Measurements from ENCODE around the gene RASA3.

RASA3 gene

GRCh38 chr13:114140131-114140905, 7.9 kb upstream of the RASA3 start:
- H4K20me1 ChIP-seq (ENCODE audit: insufficient read depth, low read length) = peaks cover 5% of the 10 kb centered on the region; the same call in 1 of the 2 replicates
- no peaks in the 10 kb centered on the region for H3K36me3 ChIP-seq (ENCODE audit: insufficient read depth, low read length)
- TF ChIP-seq EZH2 (IDR thresholded peaks at IDR 0.05; ENCODE audit: borderline replicate concordance, low read depth, low read length, severe bottlenecking) (no peak), CTCF (IDR thresholded peaks at IDR 0.05; ENCODE audit: borderline replicate concordance, extremely low read depth, low read length, poor library complexity, severe bottlenecking) (no peak)
- H3K27ac ChIP-seq (ENCODE audit: low read length) = peak overlapping the region; percentile 52
- no peaks in the 10 kb centered on the region for H3K79me2 ChIP-seq (ENCODE audit: insufficient read depth, low read length)
- no peaks in the 10 kb centered on the region for H3K9me3 ChIP-seq (ENCODE audit: insufficient read depth, low read length, severe bottlenecking)
- H3K9ac ChIP-seq (ENCODE audit: low read depth, low read length) = peak overlapping the region; percentile 3; the same call in 1 of the 2 replicates
- H3K4me3 ChIP-seq (ENCODE audit: low read depth in 1 of 2, low read length in 2 of 2) = peak overlapping the region in 1 of 2 experiments; percentile 16; a peak in 1 of 4 replicates
- no peak for ATAC-seq (ENCODE audit: insufficient read depth, low read depth)
- peaks cover 56% of the 10 kb centered on the region for H3K4me1 ChIP-seq (ENCODE audit: insufficient read depth, low read length)
- peak overlapping the region; percentile 59 for H3K4me2 ChIP-seq (ENCODE audit: insufficient read depth, low read length)
- no peak overlapping the region for H2AFZ ChIP-seq (ENCODE audit: low read depth, low read length)
- H3K27me3 ChIP-seq (ENCODE audit: insufficient read depth, low read length, poor library complexity) = no peaks in the 10 kb centered on the region
- DNase-seq = peak; percentile 38

GRCh38 chr13:114136576-114136975, 4.2 kb upstream of the RASA3 start:
- TF ChIP-seq EZH2 (IDR thresholded peaks at IDR 0.05; ENCODE audit: borderline replicate concordance, low read depth, low read length, severe bottlenecking) (no peak), CTCF (IDR thresholded peaks at IDR 0.05; ENCODE audit: borderline replicate concordance, extremely low read depth, low read length, poor library complexity, severe bottlenecking) (no peak)
- Histone ChIP-seq H3K79me2 (ENCODE audit: insufficient read depth, low read length) (peaks cover 5% of the 10 kb centered on the region), H4K20me1 (ENCODE audit: insufficient read depth, low read length) (peaks cover 11% of the 10 kb centered on the region), H3K4me2 (ENCODE audit: insufficient read depth, low read length) (no peak overlapping the region), H3K27ac (ENCODE audit: low read length) (no peak overlapping the region), H2AFZ (ENCODE audit: low read depth, low read length) (no peak overlapping the region), H3K27me3 (ENCODE audit: insufficient read depth, low read length, poor library complexity) (no peaks in the 10 kb centered on the region), H3K36me3 (ENCODE audit: insufficient read depth, low read length) (no peaks in the 10 kb centered on the region; the same call in 1 of the 2 replicates), H3K9me3 (ENCODE audit: insufficient read depth, low read length, severe bottlenecking) (no peaks in the 10 kb centered on the region), H3K9ac (ENCODE audit: low read depth, low read length) (no peak overlapping the region), H3K4me3 (ENCODE audit: low read depth in 1 of 2, low read length in 2 of 2) (no peak overlapping the region), H3K4me1 (ENCODE audit: insufficient read depth, low read length) (peaks cover 26% of the 10 kb centered on the region)
- DNase-seq (no peak), ATAC-seq (ENCODE audit: insufficient read depth, low read depth) (no peak)

- H4K20me1 ChIP-seq (ENCODE audit: insufficient read depth, low read length) = peaks cover 11% of the 10 kb centered on the region
- no peaks in the 10 kb centered on the region for H3K9me3 ChIP-seq (ENCODE audit: insufficient read depth, low read length, severe bottlenecking)
- H3K4me1 ChIP-seq (ENCODE audit: insufficient read depth, low read length) = peaks cover 24% of the 10 kb centered on the region
- no peaks in the 10 kb centered on the region; the same call in 1 of the 2 replicates for H3K36me3 ChIP-seq (ENCODE audit: insufficient read depth, low read length)
- no peak overlapping the region for H2AFZ ChIP-seq (ENCODE audit: low read depth, low read length)
- no peaks in the 10 kb centered on the region for H3K27me3 ChIP-seq (ENCODE audit: insufficient read depth, low read length, poor library complexity)
- no peak overlapping the region for H3K4me2 ChIP-seq (ENCODE audit: insufficient read depth, low read length)
- no peak overlapping the region for H3K27ac ChIP-seq (ENCODE audit: low read length)
- H3K9ac ChIP-seq (ENCODE audit: low read depth, low read length) = no peak overlapping the region
- ATAC-seq (ENCODE audit: insufficient read depth, low read depth) (no peak), DNase-seq (no peak)
- peaks cover 11% of the 10 kb centered on the region for H3K79me2 ChIP-seq (ENCODE audit: insufficient read depth, low read length)
- H3K4me3 ChIP-seq (ENCODE audit: low read depth in 1 of 2, low read length in 2 of 2) = no peak overlapping the region
- TF ChIP-seq EZH2 (IDR thresholded peaks at IDR 0.05; ENCODE audit: borderline replicate concordance, low read depth, low read length, severe bottlenecking) (no peak), CTCF (IDR thresholded peaks at IDR 0.05; ENCODE audit: borderline replicate concordance, extremely low read depth, low read length, poor library complexity, severe bottlenecking) (no peak)
Measured at GRCh38 chr13:114135731-114136171, 3.3 kb upstream of the RASA3 start.

Data from DND-41 (cell line).